ENCODE results near the gene PKP1. TPM values are rescaled to one million over a fixed set of nuclear protein-coding genes. Genes with fewer than 3 reads are reported as not detected.

PKP1 gene
- total RNA-seq, 1 donor from 2014 or later, result 409 TPM

DNA sequence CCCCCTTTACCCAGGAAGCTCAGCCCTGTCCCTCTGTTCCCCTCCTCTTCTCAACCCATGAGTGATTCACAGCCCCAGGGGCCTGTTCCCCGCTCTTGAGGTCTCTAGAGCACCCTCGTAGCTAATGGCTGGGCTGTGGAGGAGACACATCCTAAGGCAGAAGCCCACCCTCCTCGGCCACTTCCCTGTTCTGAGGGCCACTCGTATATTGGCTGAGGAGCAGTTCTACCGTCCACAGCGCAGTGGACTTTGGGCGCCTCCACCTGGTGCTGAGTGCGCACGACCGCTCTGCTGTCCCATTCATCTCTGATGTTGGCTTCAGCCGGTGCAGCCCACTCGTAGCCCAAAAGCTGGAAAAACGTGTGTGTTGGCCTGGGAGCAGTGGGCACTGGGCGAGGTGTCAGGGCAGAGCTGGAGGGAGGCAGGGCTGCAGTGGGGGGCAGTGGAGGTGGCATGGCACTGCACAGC lies 24.5 kb upstream of the PKP1 start:
- H3K4me3 ChIP-seq, result no peak overlapping the region
- peak overlapping the region; percentile 45 for H3K27ac ChIP-seq
- peak in 1 of 2 donors; percentile 95 for DNase-seq (ENCODE audit: extremely low spot score in 2 of 2)
- no peaks in the 10 kb centered on the region for H3K9me3 ChIP-seq
- TF ChIP-seq, protein P1, sequence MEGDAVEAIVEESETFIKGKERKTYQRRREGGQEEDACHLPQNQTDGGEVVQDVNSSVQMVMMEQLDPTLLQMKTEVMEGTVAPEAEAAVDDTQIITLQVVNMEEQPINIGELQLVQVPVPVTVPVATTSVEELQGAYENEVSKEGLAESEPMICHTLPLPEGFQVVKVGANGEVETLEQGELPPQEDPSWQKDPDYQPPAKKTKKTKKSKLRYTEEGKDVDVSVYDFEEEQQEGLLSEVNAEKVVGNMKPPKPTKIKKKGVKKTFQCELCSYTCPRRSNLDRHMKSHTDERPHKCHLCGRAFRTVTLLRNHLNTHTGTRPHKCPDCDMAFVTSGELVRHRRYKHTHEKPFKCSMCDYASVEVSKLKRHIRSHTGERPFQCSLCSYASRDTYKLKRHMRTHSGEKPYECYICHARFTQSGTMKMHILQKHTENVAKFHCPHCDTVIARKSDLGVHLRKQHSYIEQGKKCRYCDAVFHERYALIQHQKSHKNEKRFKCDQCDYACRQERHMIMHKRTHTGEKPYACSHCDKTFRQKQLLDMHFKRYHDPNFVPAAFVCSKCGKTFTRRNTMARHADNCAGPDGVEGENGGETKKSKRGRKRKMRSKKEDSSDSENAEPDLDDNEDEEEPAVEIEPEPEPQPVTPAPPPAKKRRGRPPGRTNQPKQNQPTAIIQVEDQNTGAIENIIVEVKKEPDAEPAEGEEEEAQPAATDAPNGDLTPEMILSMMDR (IDR thresholded peaks at IDR 0.05), result no peak
- no peak for TF ChIP-seq POLR2A (IDR thresholded peaks at IDR 0.05)
- no peak for TF ChIP-seq POLR2AphosphoS5 (IDR thresholded peaks at IDR 0.05; ENCODE audit: insufficient read depth in 1 of 2, low read depth in 1 of 2)
- no peaks in the 10 kb centered on the region for H3K36me3 ChIP-seq
- H3K4me1 ChIP-seq, result peaks cover 34% of the 10 kb centered on the region
- intact Hi-C loops (cut with DNase I), result no loop called here
- no peaks in the 10 kb centered on the region for H3K27me3 ChIP-seq

DNA sequence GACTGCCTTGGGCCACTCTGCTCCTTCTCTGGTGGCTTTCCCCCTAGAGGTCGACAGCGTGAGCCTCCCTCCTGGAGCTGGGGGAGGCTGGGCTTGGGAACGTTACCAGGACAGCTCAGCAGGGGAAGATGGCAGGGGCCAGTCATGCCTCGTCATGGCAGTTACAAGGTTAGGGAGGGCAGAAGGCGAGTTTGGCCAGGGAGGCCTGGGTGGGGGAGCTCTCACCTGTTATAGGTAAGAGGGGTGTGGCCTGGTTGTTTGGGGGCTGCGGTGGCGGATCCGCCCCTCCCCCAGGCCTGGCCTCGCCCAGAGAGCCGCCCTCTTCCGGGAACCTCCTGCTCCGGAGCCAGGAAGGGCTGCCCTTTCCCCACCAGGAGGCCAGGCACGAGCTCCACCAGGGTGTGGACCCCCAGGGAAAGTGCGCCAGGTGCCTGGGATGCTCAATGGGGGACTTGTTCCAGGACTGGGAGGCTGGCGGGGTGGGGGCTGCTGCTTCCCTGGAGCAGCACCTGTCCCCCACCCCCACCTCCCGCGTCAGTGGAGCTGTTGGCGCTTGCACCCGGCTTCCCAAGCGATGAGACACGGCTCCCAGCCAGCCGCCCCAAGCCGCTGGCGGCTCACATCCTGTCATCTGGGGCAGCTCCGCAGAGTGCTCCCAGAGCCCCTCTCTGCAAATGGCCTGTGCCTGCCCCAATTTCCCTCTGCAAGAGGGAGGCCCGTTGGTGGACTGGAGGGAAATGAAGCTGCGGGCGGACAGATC lies 23.6 kb upstream of the PKP1 start:
- no peaks in the 10 kb centered on the region for H3K36me3 ChIP-seq
- peak in 1 of 2 donors; percentile 24 for TF ChIP-seq POLR2AphosphoS5 (IDR thresholded peaks at IDR 0.05; ENCODE audit: insufficient read depth in 1 of 2, low read depth in 1 of 2)
- no peak for TF ChIP-seq POLR2A (IDR thresholded peaks at IDR 0.05)
- DNase-seq (ENCODE audit: extremely low spot score in 2 of 2), result peak; percentile 85 to 94
- intact Hi-C loops (cut with DNase I), result no loop called here
- H3K27ac ChIP-seq, result peak overlapping the region; percentile 45
- H3K4me3 ChIP-seq, result peak overlapping the region in 1 of 2 donors; percentile 15
- no peaks in the 10 kb centered on the region for H3K9me3 ChIP-seq
- H3K4me1 ChIP-seq, result peaks cover 26% of the 10 kb centered on the region
- H3K27me3 ChIP-seq, result no peaks in the 10 kb centered on the region

DNA sequence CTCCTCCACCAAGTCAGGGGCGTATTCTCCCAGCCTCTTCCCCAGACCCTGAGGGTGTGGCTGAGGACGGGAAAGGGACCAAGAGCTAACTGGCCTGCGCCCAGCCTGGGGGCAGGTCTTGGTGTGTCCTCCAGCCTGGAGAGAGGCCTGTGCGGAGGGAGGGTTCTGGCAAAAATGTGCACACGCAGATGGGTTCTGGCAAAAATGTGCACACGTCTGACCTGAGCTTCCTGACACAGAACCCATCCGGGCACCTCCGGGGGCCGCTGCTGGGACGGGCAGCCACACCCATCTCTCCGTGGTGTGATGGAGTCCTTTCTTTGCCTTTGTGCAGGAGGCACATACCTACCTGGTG lies 23.1 kb upstream of the PKP1 start:
- peak in 1 of 2 donors; percentile 81 for DNase-seq (ENCODE audit: extremely low spot score in 2 of 2)
- H3K36me3 ChIP-seq, result no peaks in the 10 kb centered on the region
- no peaks in the 10 kb centered on the region for H3K27me3 ChIP-seq
- TF ChIP-seq, protein P1 (IDR thresholded peaks at IDR 0.05), result no peak
- TF ChIP-seq POLR2AphosphoS5 (IDR thresholded peaks at IDR 0.05; ENCODE audit: insufficient read depth in 1 of 2, low read depth in 1 of 2), result peak in 1 of 2 donors; percentile 14
- intact Hi-C loops (cut with DNase I), result no loop called here
- H3K9me3 ChIP-seq, result no peaks in the 10 kb centered on the region
- H3K4me3 ChIP-seq, result peak overlapping the region in 1 of 2 donors; percentile 15
- peaks cover 22% of the 10 kb centered on the region for H3K4me1 ChIP-seq
- H3K27ac ChIP-seq, result peak overlapping the region; percentile 45

DNA sequence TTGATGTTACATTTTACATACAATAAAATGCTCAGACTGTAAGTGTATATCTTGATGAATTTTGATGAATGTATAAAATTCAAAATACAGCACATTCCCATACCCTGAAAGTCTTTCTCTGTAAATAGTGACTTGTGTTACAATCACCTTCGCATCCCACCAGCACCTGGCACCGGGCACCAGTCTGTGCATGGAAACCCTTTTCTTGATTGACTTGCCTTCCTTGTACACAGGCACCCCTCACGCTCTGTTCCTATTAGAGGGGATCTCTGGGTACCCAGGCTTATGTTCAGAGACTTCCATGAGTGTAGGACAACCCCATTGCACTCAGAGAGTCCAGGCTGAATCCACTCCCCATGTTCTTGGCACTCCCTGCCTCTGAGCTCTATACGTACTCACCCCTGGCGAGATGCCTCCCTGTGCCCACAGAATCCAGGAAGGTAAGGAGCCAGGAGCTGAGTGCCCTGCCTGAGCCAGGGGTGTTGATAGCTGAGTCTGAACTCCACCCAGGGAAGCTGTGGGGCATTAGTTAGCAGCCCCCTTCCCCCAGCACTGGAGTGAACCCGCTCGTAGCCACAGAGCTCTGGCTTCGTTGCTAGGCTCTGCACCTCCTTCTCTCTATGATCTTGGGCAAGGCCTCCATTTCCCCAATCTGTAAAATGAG lies 22.5 kb upstream of the PKP1 start:
- no peak overlapping the region for H3K27ac ChIP-seq
- H3K36me3 ChIP-seq, result no peaks in the 10 kb centered on the region
- H3K4me1 ChIP-seq, result peaks cover 22% of the 10 kb centered on the region
- no peaks in the 10 kb centered on the region for H3K27me3 ChIP-seq
- H3K9me3 ChIP-seq, result no peaks in the 10 kb centered on the region
- peak; percentile 55 to 87 for DNase-seq (ENCODE audit: extremely low spot score in 2 of 2)
- TF ChIP-seq POLR2A (IDR thresholded peaks at IDR 0.05) (no peak), POLR2AphosphoS5 (IDR thresholded peaks at IDR 0.05; ENCODE audit: insufficient read depth in 1 of 2, low read depth in 1 of 2) (no peak)
- TF ChIP-seq, protein P1 (IDR thresholded peaks at IDR 0.05), result no peak
- H3K4me3 ChIP-seq, result no peak overlapping the region
- intact Hi-C loops (cut with DNase I), result no loop called here

DNA sequence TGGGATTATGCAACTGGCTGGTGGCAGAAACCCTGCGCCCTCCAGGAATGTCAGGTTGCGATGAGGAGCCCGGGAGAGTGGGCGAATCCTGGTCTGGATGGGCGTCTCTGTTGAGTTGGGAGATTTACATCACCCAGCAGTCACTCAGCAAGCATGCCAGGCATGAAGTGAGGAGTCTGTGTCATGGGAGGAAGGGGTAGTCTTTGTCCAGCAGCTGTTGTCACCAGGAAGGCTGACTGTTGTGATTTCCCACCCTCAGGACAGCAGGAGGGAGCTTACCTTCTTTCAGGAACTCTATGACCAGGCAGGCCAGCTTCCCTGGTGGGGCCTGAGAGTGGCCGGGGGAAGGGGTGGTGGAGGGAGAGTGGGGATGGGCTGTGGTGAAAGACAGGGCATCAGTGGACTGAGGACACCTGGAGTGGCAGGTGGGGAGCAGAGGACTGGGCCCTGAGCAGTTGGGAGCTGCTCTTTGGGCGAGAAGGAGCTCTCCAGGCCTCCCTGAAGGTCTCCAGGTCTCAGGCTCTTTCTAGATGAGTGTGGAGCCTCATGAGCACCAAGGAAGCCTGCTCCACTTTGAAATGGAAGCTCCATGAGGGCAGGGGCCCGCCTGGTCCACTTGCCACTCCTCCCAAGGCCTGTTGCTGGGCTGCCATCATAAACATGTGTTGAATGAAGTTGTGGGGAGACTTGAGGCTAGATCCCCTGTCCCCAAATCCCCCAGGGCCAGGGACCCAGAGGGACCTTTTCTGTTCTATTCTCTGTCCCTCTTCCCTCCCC lies 21.3 kb upstream of the PKP1 start:
- intact Hi-C loops (cut with DNase I), result no loop called here
- H3K27ac ChIP-seq, result no peak overlapping the region
- DNase-seq (ENCODE audit: extremely low spot score in 2 of 2), result peak in 1 of 2 donors; percentile 93

More for the DNA sequence above, 21.3 kb upstream of the PKP1 start:
- Histone ChIP-seq H3K4me3 (no peak overlapping the region), H3K9me3 (no peaks in the 10 kb centered on the region), H3K4me1 (peaks cover 22% of the 10 kb centered on the region), H3K36me3 (no peaks in the 10 kb centered on the region), H3K27me3 (no peaks in the 10 kb centered on the region)
- TF ChIP-seq POLR2A (IDR thresholded peaks at IDR 0.05) (no peak), POLR2AphosphoS5 (IDR thresholded peaks at IDR 0.05; ENCODE audit: insufficient read depth in 1 of 2, low read depth in 1 of 2) (no peak)
- TF ChIP-seq, protein P1 (IDR thresholded peaks at IDR 0.05), result no peak
